ENCODE measurements around the gene APLF. TPM values are rescaled to one million over a fixed set of nuclear protein-coding genes. Genes with fewer than 3 reads are reported as not detected.

APLF gene
- total and polyA plus RNA-seq, 10 of the 15 experiments (the other 5 are each of a cell fraction or from before 2014, with no cell fraction given), result 0.66 to 2.8 (median 1.8) TPM

DNA sequence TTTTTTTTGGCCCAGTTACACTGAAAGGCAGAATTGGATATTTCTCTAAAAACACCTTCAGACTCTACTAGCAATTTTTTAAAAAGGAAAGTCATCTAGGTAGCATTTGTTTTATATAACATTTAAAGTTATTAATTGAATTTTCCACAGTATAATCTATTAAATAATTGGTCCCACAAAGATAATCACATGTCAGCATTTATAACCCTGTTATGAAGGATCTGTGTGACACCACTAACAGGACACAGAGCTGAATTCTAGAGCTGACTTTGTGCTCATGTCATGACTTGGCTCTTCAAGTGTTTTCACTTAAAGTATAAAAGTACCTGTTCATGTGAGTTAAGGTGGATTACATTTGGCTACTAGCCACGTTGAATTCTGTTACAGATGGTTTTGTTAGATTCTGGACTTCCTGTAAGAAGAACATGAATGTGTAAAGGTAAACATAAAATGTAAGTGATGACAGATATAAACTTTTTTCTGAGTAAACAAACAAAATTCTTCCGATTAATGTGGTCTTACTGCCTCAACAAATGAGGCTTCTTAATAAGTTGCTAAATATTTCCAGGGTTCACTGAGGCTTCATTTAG is 106.9 kb downstream of the APLF start:
- WGBS (ENCODE audit: insufficient coverage, insufficient replicate concordance, low lambda C conversion rate, missing lambda C conversion rate), result 85% methylated on average over 2 of the region's 2 CpGs
- FAIRE-seq (no peak), ATAC-seq (no peak), DNase-seq (ENCODE audit: low read depth, low spot score) (no peak)
- ChIA-PET SMC1A (ENCODE audit: uncharacterized antibody, unreplicated experiment) (no interaction called here), CTCF (interaction anchor here (1.3 to 1.6 kb wide), 2 partner anchors 17 to 19 kb away, joined by 3 to 5 read pairs; no protein-coding TSS in a partner anchor), RAD21 (ENCODE audit: unreplicated experiment) (no interaction called here), POLR2A (no interaction called here)
- Histone ChIP-seq H3K4me3 (no peak overlapping the region), H4K20me1 (ENCODE audit: control insufficient read depth, insufficient read depth) (no peaks in the 10 kb centered on the region), H3K9ac (ENCODE audit: control insufficient read depth, insufficient read depth, low read length) (no peak overlapping the region), H3K4me1 (ENCODE audit: control insufficient read depth, insufficient read depth, low read length) (no peaks in the 10 kb centered on the region), H2AFZ (ENCODE audit: control insufficient read depth, low read depth, low read length) (no peak overlapping the region), H3K9me3 (replicated peaks; ENCODE audit: control insufficient read depth, insufficient read depth, low read length) (no peaks in the 10 kb centered on the region), H3K27me3 (replicated peaks in 1 of 2; ENCODE audit: control insufficient read depth in 2 of 2, insufficient read depth in 2 of 2, low read length in 1 of 2) (no peaks in the 10 kb centered on the region), H3K36me3 (ENCODE audit: control insufficient read depth in 2 of 2, insufficient read depth in 2 of 2, low read length in 1 of 2) (no peaks in the 10 kb centered on the region), H3K27ac (ENCODE audit: control insufficient read depth, insufficient read depth) (no peak overlapping the region), H3K79me2 (ENCODE audit: control insufficient read depth, insufficient read depth, low read length) (no peaks in the 10 kb centered on the region), H3K4me2 (ENCODE audit: control insufficient read depth, insufficient read depth) (no peak overlapping the region)
- no TSS peak for BruUV-seq (replicated peaks)
- in situ Hi-C loops (cut with MboI), result no loop called here
- TF ChIP-seq MXI1 (IDR thresholded peaks at IDR 0.05; ENCODE audit: low read depth, low read length) (no peak), PAX8 (IDR thresholded peaks at IDR 0.05) (no peak), GATAD2B (conservative IDR thresholded peaks at IDR 0.05; ENCODE audit: low read depth) (no peak), POLR2AphosphoS2 (IDR thresholded peaks at IDR 0.05; ENCODE audit: low read depth, low read length) (no peak)
- TF ChIP-seq, protein P1, sequence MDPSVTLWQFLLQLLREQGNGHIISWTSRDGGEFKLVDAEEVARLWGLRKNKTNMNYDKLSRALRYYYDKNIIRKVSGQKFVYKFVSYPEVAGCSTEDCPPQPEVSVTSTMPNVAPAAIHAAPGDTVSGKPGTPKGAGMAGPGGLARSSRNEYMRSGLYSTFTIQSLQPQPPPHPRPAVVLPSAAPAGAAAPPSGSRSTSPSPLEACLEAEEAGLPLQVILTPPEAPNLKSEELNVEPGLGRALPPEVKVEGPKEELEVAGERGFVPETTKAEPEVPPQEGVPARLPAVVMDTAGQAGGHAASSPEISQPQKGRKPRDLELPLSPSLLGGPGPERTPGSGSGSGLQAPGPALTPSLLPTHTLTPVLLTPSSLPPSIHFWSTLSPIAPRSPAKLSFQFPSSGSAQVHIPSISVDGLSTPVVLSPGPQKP (IDR thresholded peaks at IDR 0.05; ENCODE audit: low read depth, low read length), result no peak
- TF ChIP-seq, protein P2, sequence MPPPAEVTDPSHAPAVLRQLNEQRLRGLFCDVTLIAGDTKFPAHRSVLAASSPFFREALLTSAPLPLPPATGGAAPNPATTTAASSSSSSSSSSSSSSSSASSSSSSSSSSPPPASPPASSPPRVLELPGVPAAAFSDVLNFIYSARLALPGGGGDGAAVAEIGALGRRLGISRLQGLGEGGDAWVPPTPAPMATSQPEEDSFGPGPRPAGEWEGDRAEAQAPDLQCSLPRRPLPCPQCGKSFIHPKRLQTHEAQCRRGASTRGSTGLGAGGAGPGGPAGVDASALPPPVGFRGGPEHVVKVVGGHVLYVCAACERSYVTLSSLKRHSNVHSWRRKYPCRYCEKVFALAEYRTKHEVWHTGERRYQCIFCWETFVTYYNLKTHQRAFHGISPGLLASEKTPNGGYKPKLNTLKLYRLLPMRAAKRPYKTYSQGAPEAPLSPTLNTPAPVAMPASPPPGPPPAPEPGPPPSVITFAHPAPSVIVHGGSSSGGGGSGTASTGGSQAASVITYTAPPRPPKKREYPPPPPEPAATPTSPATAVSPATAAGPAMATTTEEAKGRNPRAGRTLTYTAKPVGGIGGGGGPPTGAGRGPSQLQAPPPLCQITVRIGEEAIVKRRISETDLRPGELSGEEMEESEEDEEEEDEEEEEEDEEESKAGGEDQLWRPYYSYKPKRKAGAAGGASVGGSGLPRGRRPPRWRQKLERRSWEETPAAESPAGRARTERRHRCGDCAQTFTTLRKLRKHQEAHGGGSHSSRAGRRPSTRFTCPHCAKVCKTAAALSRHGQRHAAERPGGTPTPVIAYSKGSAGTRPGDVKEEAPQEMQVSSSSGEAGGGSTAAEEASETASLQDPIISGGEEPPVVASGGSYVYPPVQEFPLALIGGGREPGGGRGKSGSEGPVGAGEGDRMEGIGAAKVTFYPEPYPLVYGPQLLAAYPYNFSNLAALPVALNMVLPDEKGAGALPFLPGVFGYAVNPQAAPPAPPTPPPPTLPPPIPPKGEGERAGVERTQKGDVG (CRISPR knock-in tag; IDR thresholded peaks at IDR 0.05), result no peak
- intact Hi-C loops (cut with micrococcal nuclease; ENCODE audit: unreplicated experiment), result no loop called here

Data from GM12878 (cell line).